GM19372 (cell line): Measurements from ENCODE around the gene HMGXB3.
"Not testable (repeated sequence)": the region's sequence is repeated elsewhere in the genome, so short reads cannot be mapped to it uniquely, and the experiment has no call there.

Experiments
- ATAC-seq: cut with Tn5 transposase; IDR thresholded peaks from one replicate; pipeline ENCODE4 v1.9.1; 2021; ENCODE audit warnings: mild to moderate bottlenecking, low read depth, moderate library complexity; ENCODE audit not compliant: unreplicated experiment

The HMGXB3 gene

GRCh38 chr5:150020249-150020648, 19.7 kb downstream of the HMGXB3 start:
- ATAC-seq = no peak

DNA sequence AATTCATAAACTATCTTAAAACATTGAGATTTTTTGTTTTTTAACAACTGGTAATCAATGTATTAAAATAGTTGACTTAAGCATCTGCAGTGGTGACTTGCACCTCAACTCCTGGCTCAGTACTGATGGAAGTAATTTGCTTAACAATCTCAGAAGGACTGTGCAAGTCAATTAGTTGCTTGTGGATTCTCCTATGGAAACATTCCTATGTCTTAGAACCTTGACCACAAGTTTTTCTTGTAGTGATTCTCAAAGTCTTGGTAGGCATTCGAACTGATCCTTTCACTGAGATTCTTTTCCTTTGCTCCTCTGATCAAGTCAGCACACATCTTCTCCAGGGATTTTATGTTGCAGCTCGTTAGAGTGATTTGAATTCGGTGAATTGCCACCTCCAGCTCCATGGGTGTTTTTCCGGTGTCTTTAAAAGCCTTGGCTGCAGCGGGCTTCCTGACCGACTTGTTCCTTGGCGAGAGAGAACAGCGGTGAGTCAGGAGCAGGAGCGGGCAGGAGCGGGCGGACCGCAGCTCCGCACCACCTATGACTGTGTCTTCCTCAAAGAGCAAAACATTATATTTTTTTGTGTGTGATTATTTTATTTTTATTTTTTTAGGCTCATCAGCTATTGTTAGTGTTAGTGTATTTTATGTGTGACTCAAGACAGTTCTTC, 21.1 kb downstream of the HMGXB3 start:
- no peak for ATAC-seq

DNA sequence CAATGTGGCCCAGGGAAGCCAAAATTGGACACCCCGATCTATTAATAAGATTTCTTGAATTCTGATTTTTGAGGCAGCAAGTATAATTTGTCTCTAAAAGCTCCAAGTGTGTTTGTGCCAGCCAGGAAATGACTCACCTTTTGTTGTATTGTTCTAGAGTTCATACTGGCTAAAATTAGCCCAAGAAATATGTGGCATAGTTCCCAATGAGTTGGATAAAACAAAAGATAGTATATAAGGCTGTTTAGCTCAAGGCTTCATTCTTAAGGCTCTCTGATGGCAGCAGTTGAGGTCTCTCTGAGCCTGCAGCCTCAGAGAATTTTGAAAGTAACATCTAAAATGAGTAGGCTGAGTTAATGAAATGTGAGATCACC, 21.6 kb downstream of the HMGXB3 start:
- ATAC-seq = no peak

DNA sequence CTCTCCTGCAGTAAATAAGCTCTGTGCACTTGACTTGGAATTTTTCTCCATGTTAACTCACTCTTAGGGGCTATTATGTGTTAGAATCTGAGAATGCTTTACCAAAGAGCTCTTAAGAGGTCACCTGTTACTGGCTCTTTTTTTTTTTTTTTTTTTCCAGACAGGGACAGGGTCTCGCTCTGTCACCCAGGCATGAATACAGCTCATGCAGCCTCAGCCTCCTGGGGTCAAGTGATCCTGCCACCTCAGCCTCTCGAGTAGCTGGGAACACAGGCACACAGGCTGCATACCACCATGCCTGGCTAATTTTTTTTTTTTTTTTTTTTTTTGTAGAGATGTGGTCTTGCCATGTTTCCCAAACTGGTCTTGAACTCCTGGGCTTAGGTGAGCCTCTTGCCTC, 22.1 kb downstream of the HMGXB3 start:
- ATAC-seq = no peak

GRCh38 chr5:150023136-150023535, 22.6 kb downstream of the HMGXB3 start:
- ATAC-seq = no peak

DNA sequence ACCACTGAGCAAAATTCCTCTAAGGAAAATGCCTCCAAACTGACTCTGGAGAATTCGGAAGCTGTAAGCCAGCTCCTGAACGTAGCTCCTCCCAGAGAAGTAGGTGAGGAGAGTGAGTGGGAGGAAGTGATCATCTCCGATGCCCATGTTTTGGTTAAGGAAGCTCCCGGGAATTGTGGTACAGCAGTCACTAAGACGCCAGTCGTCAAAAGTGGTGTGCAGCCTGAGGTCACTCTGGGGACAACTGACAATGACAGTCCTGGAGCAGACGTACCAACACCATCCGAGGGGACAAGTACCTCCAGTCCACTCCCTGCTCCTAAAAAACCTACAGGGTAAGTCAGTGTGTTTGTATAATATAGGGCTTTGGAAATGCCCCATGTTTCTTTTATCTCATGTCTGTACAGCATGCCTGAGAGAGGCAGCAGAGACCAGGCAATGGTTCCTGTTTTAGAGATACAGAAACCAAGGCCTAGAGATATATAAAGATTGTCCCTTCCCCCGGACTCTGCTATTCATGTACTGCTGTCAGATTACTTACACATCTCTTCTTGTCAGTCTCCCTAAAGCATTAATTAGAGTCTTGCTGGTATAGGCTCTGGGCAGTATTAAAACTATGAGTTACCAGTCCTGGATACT, 23.9 kb downstream of the HMGXB3 start:
- ATAC-seq = no peak

GRCh38 chr5:150026682-150027172, 26.2 kb downstream of the HMGXB3 start:
- no peak for ATAC-seq

DNA sequence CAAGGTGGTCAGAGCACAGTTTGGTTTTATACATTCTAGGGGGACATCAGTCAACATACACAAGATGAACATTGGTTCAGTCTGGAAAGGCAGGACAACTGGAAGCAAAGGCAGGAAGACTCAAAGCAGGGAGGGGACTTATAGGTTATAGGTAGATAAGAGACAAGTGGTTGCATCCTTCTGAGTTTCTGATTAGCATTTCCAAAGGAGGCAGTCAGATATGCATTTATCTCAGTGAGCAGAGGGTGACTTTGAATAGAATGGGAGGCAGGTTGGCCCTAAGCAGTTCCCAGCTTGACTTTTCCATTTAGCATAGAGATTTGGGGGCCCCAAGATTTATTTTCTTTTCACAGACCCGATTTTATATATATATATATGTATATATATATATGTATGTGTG, 27.5 kb downstream of the HMGXB3 start:
- ATAC-seq = not testable (repeated sequence)

GRCh38 chr5:150033334-150033733, 32.8 kb downstream of the HMGXB3 start:
- no peak for ATAC-seq

- ATAC-seq = no peak
These were observed 34.1 kb downstream of the HMGXB3 start for GRCh38 chr5:150034662-150035061.

DNA sequence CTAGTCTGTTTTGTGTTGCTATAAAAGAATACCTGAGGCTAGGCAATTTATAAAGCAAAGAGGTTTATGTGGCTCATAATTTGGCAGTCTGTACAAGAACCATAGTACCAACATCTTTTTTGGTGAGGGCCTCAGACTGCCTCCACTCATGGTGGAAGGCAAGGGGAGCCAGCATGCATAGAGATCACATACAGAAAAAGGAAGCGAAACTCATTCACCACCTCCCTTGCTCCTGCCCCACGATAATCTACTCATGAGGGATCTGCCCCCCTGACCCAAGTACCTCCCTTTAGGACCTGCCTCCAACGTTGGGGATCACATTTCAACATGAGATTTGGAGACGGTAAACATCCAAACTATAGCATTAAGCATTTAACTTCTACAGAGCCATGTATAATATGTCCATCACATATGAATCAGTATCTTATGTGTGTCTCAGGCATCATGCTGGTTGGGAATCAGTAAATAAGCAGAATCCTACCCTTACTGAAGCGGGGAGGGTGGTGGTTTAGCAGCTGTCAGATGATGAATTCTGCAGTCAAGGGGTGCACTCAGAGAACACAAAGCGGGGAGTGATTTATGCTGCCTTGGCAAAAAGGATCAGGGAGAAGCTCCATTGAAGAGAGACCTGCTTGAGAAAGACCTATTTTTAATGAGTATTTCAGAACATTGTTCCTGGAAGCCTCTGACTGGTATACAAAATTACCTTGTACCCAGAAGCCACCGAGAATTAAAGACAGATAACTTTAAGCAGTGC, 34.8 kb downstream of the HMGXB3 start:
- ATAC-seq = peak; percentile 88

DNA sequence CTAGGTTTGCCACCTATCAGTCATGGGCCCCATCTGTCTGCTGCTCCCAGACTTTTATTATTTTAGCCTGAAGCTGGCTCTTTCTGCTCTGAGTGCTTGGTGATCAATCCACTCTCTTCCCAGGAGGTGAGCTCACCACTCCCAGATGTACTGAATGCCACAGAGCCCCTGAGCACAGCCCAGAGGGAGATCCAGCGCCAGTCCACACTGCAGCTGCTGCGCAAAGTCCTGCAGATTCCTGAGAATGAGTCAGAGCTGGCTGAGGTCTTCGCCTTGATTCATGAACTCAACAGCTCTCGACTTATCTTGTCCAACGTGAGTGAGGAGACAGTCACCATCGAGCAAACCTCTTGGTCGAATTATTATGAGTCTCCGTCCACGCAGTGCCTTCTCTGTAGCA, 36.0 kb downstream of the HMGXB3 start:
- ATAC-seq = no peak

DNA sequence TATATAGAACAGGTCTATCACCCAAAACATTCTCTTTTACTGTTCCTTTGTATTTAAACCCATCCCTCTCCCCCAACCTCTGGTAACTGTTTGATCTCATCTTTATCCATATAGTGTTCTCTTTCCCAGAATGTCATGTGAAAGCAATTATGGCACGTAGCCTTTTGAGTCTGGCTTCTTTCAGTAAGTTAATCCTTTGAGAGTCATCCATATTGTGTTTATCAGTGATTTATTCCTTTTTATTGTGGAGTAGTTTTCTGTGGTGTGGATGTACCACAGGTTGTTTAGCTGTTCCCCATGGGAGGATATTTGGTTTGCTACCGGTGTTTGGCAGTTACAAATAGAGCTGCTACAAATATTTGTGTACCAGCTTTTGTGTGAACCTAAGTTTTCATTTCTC, 38.0 kb downstream of the HMGXB3 start:
- ATAC-seq = no peak

DNA sequence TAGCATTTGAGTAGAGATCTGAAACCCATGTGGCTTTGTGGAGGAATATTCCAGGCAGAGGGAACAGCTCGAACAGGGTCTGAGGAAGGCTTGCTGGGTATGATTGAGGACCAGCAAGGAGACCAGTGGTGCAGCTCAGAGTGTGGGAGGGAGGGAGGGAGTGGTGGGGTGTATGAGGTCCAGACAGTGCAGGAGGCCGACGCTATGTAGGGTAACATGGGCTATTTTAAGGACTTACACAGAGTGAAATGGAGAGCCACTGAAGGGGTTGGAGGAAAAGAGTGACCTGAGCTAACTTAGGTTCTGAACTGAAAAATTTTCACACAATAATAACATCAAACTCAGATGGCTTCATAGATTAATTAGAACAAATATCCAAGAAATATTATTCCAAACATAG, 41.9 kb downstream of the HMGXB3 start:
- ATAC-seq = no peak

DNA sequence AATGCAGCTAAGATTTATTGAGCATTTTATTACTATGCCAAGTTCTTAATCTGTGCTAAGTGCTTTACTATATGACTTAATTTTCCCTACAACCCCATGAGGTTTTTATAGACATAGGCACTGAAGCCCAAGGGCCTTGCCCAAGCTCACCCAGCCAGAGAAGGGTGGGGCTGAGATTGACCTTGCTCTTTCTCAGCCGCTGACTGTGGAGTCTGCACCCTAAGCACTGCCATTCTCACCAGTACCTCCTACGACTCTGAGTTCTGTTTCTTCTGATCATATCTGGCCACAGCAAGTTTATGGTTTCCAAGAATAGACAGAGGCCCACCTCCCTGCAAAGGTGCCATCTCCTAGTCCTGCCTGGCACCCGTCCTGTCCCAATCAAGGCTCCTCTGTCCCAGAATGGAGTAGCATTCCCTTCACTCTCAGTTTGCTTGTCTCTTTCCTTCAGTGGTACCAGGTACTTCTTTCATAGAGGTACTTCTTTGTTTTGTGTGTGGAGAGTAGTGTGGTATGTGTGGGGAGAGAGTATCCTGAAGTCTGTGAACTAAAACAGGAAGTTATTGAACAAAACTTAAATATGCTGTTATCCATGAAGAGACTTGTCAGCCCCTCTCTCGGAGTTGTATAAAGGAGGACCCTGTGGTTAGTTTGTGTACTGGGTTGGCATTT, 43.3 kb downstream of the HMGXB3 start:
- no peak for ATAC-seq

- no peak for ATAC-seq
These were observed 43.8 kb downstream of the HMGXB3 start for GRCh38 chr5:150044329-150044681.

DNA sequence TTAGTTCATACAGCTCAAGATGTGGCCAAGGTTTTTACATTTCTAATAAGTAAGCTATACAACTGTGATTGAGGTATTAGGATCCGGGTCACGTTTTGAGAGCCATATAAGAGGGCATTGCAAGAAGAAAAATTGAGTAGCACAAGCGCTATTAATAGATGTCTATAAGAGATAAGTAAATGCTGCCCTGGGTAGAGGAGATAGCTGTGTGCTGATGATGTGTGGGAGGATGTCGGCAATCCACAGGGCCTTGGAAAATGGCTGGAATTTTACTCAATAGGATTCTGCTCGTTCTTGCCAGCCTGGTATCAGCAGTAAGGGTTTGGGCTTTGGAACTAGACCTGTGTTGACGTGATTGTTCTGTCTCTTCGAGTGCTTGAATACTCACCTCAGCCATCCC, 44.2 kb downstream of the HMGXB3 start:
- ATAC-seq = no peak

DNA sequence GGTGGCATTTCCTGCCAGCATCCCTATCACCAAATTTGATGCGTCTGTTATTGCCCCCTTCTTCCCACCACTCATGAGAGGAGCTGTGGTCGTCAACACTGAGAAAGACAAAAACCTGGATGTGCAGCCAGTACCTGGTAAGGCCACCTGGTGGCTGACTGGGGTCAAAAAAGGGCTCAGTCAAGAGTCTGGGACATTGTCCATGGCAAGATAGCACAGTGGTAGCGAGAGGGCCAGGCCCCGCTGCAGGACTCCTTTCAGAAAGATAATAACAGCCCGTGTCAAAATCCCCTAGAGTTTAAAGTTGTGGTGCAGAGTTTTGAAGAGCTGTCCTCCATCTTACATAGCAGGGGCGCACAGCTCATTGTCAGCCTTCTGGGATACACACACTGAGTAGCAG, 45.0 kb downstream of the HMGXB3 start:
- no peak for ATAC-seq

- ATAC-seq = no peak
These were observed 45.5 kb downstream of the HMGXB3 start for GRCh38 chr5:150046031-150046430.

DNA sequence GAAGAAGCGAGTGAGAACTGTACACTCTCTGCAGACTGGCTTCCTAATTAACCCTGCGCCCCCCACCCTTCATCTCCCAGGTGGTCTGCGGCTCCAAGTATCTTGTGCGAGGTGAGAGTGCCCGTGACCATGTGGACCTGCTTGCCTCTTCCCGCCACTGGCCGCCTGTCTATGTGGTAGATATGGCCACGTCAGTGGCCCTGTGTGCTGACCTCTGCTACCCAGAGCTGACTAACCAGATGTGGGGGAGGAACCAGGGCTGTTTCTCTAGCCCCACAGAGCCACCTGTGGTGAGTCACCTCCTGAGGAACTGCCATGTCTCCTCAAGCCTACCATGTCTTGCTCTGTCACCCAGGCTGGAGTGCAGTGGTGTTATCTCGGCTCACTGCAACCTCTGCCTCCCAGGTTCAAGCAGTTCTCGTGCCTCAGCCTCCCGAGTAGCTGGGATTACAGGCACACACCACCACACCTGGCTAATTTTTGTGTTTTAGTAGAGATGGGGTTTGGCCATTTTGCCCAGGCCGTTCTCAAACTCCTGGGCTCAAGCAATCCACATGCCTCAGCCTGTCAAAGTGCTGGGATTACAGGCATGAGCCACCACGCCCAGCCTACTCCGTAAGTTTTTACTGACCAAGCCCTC, 49.8 kb downstream of the HMGXB3 start:
- ATAC-seq = not testable (repeated sequence)
